H9 (cell line): ENCODE results near the gene TNFSF13B. TPM values are rescaled to one million over a fixed set of nuclear protein-coding genes. Genes with fewer than 3 reads are reported as not detected.

Experiments used
- DNase-seq: peaks from one replicate; pipeline ENCODE4 v3.0.0-alpha.2; 2017
- H2AFZ ChIP-seq: one replicate; pipeline ENCODE4 v1.6.1; 2013; ENCODE audit warnings: mild to moderate bottlenecking, low read length, control low read depth, moderate library complexity
- H2AK5ac ChIP-seq: 2 replicates; pipeline ENCODE4 v1.6.1; 2013; ENCODE audit warnings: low read length, control low read depth, mixed read lengths; ENCODE audit not compliant: insufficient read length
- H2BK120ac ChIP-seq: one replicate; pipeline ENCODE4 v1.6.1; 2013; ENCODE audit warnings: low read depth, mild to moderate bottlenecking, low read length, control low read depth, inconsistent platforms; ENCODE audit not compliant: poor library complexity, severe bottlenecking
- H2BK12ac ChIP-seq: 2 replicates; pipeline ENCODE4 v1.6.1; 2013; ENCODE audit warnings: low read length, control low read depth, mixed read lengths, low read depth; ENCODE audit not compliant: insufficient read length
- H2BK15ac ChIP-seq: 2 replicates; pipeline ENCODE4 v1.6.1; 2013; ENCODE audit warnings: low read depth, low read length, control low read depth
- H2BK20ac ChIP-seq: one replicate; pipeline ENCODE4 v1.6.1; 2013; ENCODE audit warnings: low read depth, mild to moderate bottlenecking, low read length, control low read depth, inconsistent platforms; ENCODE audit not compliant: poor library complexity, severe bottlenecking
- H2BK5ac ChIP-seq: 2 replicates; pipeline ENCODE4 v1.6.1; 2013; ENCODE audit warnings: low read length, control low read depth, mixed read lengths; ENCODE audit not compliant: insufficient read length
- H3K14ac ChIP-seq: 2 replicates; pipeline ENCODE4 v1.6.1; 2013; ENCODE audit warnings: low read length, control low read depth; ENCODE audit not compliant: insufficient read depth
- H3K18ac ChIP-seq: 2 replicates; pipeline ENCODE4 v1.6.1; 2013; ENCODE audit warnings: low read depth, mild to moderate bottlenecking, mixed read lengths, low read length, control low read depth; ENCODE audit not compliant: insufficient read length
- H3K23ac ChIP-seq: 2 replicates; pipeline ENCODE4 v1.6.1; 2013; ENCODE audit warnings: low read length, control low read depth, mixed read lengths, low read depth; ENCODE audit not compliant: insufficient read length
- H3K23me2 ChIP-seq: 2 replicates; pipeline ENCODE4 v1.6.1; 2013; ENCODE audit warnings: low read depth, mild to moderate bottlenecking, mixed read lengths, low read length, control low read depth; ENCODE audit not compliant: insufficient read length, poor library complexity, severe bottlenecking
- H3K27ac ChIP-seq: 2 replicates; pipeline ENCODE4 v1.5.1; 2013; ENCODE audit warnings: low read length, control low read depth, mixed read lengths, low read depth; ENCODE audit not compliant: insufficient read length
- H3K27me3 ChIP-seq: 2 replicates; pipeline ENCODE4 v1.6.1; 2013; ENCODE audit warnings: low read length, control low read depth, inconsistent platforms; ENCODE audit not compliant: insufficient read depth
- H3K4ac ChIP-seq: 2 replicates; pipeline ENCODE4 v1.6.1; 2013; ENCODE audit warnings: low read depth, mild to moderate bottlenecking, control low read depth, inconsistent platforms, low read length, moderate library complexity
- H3K4me1 ChIP-seq: 2 replicates; pipeline ENCODE4 v1.6.1; 2013; ENCODE audit warnings: low read length, control low read depth, inconsistent platforms; ENCODE audit not compliant: insufficient read depth
- H3K4me2 ChIP-seq: 2 replicates; pipeline ENCODE4 v1.6.1; 2013; ENCODE audit warnings: low read length, control low read depth, mixed read lengths; ENCODE audit not compliant: insufficient read length, insufficient read depth
- H3K56ac ChIP-seq: 2 replicates; pipeline ENCODE4 v1.6.1; 2013; ENCODE audit warnings: low read depth, mild to moderate bottlenecking, mixed read lengths, low read length, control low read depth; ENCODE audit not compliant: insufficient read length
- H3K79me1 ChIP-seq: 2 replicates; pipeline ENCODE4 v1.6.1; 2013; ENCODE audit warnings: low read depth, mild to moderate bottlenecking, moderate library complexity, low read length, control low read depth, inconsistent platforms; ENCODE audit not compliant: insufficient read depth, poor library complexity, severe bottlenecking
- H3K79me2 ChIP-seq: 2 replicates; pipeline ENCODE4 v1.6.1; 2013; ENCODE audit warnings: low read length, control low read depth, inconsistent platforms; ENCODE audit not compliant: insufficient read depth
- H3K9ac ChIP-seq: 2 replicates; pipeline ENCODE4 v1.6.1; 2013; ENCODE audit warnings: low read length, control low read depth, mixed read lengths; ENCODE audit not compliant: insufficient read length; ENCODE audit errors: extremely low read depth
- H3K9me3 ChIP-seq: one replicate; pipeline ENCODE4 v1.6.1; 2013; ENCODE audit warnings: low read depth, low read length, inconsistent platforms; ENCODE audit not compliant: control insufficient read depth
- H3T11ph ChIP-seq: one replicate; pipeline ENCODE4 v1.6.1; 2013; ENCODE audit warnings: mild to moderate bottlenecking, low read length, control low read depth, inconsistent platforms
- H4K20me1 ChIP-seq: one replicate; pipeline ENCODE4 v1.6.1; 2013; ENCODE audit not compliant: control insufficient read depth, insufficient read length, insufficient read depth
- H4K5ac ChIP-seq: 2 replicates; pipeline ENCODE4 v1.6.1; 2013; ENCODE audit warnings: low read depth, mild to moderate bottlenecking, mixed read lengths, low read length, control low read depth; ENCODE audit not compliant: insufficient read length
- H4K8ac ChIP-seq: replicated peaks from 2 replicates; pipeline ENCODE4 v1.6.1; 2013; ENCODE audit warnings: low read length, control low read depth, mixed read lengths, low read depth; ENCODE audit not compliant: insufficient read length
- H4K91ac ChIP-seq: 2 replicates; pipeline ENCODE4 v1.6.1; 2013; ENCODE audit warnings: low read depth, mild to moderate bottlenecking, moderate library complexity, mixed read lengths, low read length, control low read depth; ENCODE audit not compliant: insufficient read length
- H3K27ac Mint-ChIP-seq, 3 experiments: 2 replicates in 2 of 3; 3 replicates in 1 of 3; pipeline ENCODE4 v1.8.0; 2020 to 2021; ENCODE audit warnings: mixed read lengths in 3 of 3, mild to moderate bottlenecking in 1 of 3, moderate library complexity in 1 of 3
- H3K27me3 Mint-ChIP-seq: 2 replicates; pipeline ENCODE4 v1.8.0; 2021; ENCODE audit warnings: low read depth, mild to moderate bottlenecking, moderate library complexity, mixed read lengths
- H3K36me3 Mint-ChIP-seq, 3 experiments: 2 replicates in 2 of 3; 3 replicates in 1 of 3; pipeline ENCODE4 v1.8.0; 2020 to 2021; ENCODE audit warnings: low read depth in 3 of 3, mixed read lengths in 3 of 3; ENCODE audit not compliant: insufficient read depth in 1 of 3
- H3K4me1 Mint-ChIP-seq, 2 experiments: 2 replicates each; pipeline ENCODE4 v1.8.0; 2020; ENCODE audit warnings: mixed read lengths in 2 of 2
- H3K4me3 Mint-ChIP-seq, 2 experiments: 2 replicates in 1 of 2; 3 replicates in 1 of 2; pipeline ENCODE4 v1.8.0; 2020 to 2021; ENCODE audit warnings: mild to moderate bottlenecking in 2 of 2, mixed read lengths in 2 of 2, moderate library complexity in 1 of 2
- H3K9me3 Mint-ChIP-seq, 2 experiments: 2 replicates in 1 of 2; 3 replicates in 1 of 2; pipeline ENCODE4 v1.8.0; 2020; ENCODE audit warnings: mild to moderate bottlenecking in 2 of 2, mixed read lengths in 2 of 2, moderate library complexity in 1 of 2
- CTCF ChIP-seq: fragments of 200-600 bp; sonication (generic); conservative IDR thresholded peaks from 3 replicates; pipeline ENCODE4 v1.8.0; 2021; ENCODE audit warnings: antibody characterized with exemption, mild to moderate bottlenecking
- WGBS: extraction: QIAGEN DNeasy Blood & Tissue Kit; methylation state at CpG from one replicate; pipeline ENCODE4 v1.1.7; 2013; ENCODE audit warnings: missing lambda C conversion rate, low lambda C conversion rate, mixed read lengths; ENCODE audit not compliant: insufficient read length; ENCODE audit errors: extremely low coverage; 5-methylcytosine and 5-hydroxymethylcytosine counted together
- total RNA-seq: library from RNA; stranded (reverse); gene quantifications from 2 replicates; pipeline ENCODE4 v1.2.1, GENCODE V29; 2021

Gene TNFSF13B
- total RNA-seq, 1 experiment from 2014 or later: 0.31 TPM

DNA sequence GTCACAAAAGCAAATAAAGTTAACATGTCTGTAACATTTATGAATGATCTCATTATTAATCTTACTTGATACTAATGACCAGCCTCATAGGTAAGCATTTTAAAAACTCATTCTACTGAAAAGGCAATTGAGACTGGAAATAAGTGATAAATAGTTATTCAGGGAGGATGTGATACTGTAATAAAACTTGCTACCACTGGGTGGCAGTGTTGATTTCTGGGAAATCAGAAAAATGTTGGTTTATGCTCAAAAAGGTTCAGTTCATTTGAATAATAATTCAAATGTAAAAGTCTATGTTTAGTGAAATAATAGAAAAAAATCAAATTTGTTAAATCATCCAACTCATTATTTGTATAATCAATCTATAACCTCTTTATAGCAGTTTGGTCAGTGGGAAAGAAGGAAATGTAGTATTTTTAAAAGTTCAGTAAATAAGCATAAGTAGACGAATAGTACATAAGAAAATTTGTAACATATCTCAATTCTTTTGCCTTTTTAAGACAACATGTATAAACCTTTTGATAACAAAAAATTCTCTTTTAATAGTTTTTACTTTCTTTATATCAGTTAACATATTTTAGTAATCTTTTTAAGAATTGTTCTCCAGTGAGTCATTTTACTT is 41.8 kb upstream of the TNFSF13B start:
- peaks cover 0 to 2% of the 10 kb centered on the region in 2 experiments; a peak in 1 of 4 replicates for H3K4me1 Mint-ChIP-seq

More for the DNA sequence above, 41.8 kb upstream of the TNFSF13B start:
- H2BK12ac ChIP-seq: no peak overlapping the region
- H3K14ac ChIP-seq: no peak overlapping the region
- H4K91ac ChIP-seq: no peak overlapping the region
- no peaks in the 10 kb centered on the region for H3K23me2 ChIP-seq
- no CpG with 5 or more reads among the region's 1 CpG for WGBS
- Mint-ChIP-seq H3K36me3 (peaks cover 0 to 5% (median 0%) of the 10 kb centered on the region in 3 experiments; a peak in 2 of 7 replicates), H3K27ac (no peak overlapping the region), H3K9me3 (no peaks in the 10 kb centered on the region), H3K27me3 (no peaks in the 10 kb centered on the region), H3K4me3 (no peak overlapping the region)
- H3K27ac ChIP-seq: no peak overlapping the region
- no peak overlapping the region for H2BK120ac ChIP-seq
- H3K56ac ChIP-seq: no peak overlapping the region
- no peak overlapping the region for H3K18ac ChIP-seq
- H4K8ac ChIP-seq: no peak overlapping the region
- no peak overlapping the region for H2BK5ac ChIP-seq
- H3K9ac ChIP-seq: no peak overlapping the region
- no peaks in the 10 kb centered on the region for H3K9me3 ChIP-seq
- no peaks in the 10 kb centered on the region for H3K4me1 ChIP-seq
- no peaks in the 10 kb centered on the region for H3K79me1 ChIP-seq
- H3K23ac ChIP-seq: no peak overlapping the region
- H2BK15ac ChIP-seq: no peak overlapping the region
- peak; percentile 81 for TF ChIP-seq CTCF
- no peaks in the 10 kb centered on the region for H4K20me1 ChIP-seq
- DNase-seq: no peak
- H3K4me2 ChIP-seq: no peak overlapping the region
- no peaks in the 10 kb centered on the region for H3K27me3 ChIP-seq
- no peak overlapping the region for H2AK5ac ChIP-seq
- no peak overlapping the region for H2BK20ac ChIP-seq
- H3T11ph ChIP-seq: no peak overlapping the region
- no peak overlapping the region for H3K4ac ChIP-seq
- peaks cover 1% of the 10 kb centered on the region; the same call in 1 of the 2 replicates for H3K79me2 ChIP-seq
- H2AFZ ChIP-seq: no peak overlapping the region
- H4K5ac ChIP-seq: no peak overlapping the region
